WI38 (cell line): Measurements from ENCODE around the gene PYROXD2.

ENCODE experiments used
- H3K4me3 ChIP-seq: 2 replicates; pipeline ENCODE4 v1.5.1; 2011; ENCODE audit warnings: low read depth, mild to moderate bottlenecking, control low read depth, low read length
- TF ChIP-seq, protein P1 (sequence below): IDR thresholded peaks from 2 replicates; pipeline ENCODE4 v1.5.1; 2012; ENCODE audit warnings: low read depth, mild to moderate bottlenecking, control low read depth, low read length

The PYROXD2 gene

GRCh38 chr10:98433881-98434732 is 19.1 kb upstream of the PYROXD2 start:
- TF ChIP-seq, protein P1, sequence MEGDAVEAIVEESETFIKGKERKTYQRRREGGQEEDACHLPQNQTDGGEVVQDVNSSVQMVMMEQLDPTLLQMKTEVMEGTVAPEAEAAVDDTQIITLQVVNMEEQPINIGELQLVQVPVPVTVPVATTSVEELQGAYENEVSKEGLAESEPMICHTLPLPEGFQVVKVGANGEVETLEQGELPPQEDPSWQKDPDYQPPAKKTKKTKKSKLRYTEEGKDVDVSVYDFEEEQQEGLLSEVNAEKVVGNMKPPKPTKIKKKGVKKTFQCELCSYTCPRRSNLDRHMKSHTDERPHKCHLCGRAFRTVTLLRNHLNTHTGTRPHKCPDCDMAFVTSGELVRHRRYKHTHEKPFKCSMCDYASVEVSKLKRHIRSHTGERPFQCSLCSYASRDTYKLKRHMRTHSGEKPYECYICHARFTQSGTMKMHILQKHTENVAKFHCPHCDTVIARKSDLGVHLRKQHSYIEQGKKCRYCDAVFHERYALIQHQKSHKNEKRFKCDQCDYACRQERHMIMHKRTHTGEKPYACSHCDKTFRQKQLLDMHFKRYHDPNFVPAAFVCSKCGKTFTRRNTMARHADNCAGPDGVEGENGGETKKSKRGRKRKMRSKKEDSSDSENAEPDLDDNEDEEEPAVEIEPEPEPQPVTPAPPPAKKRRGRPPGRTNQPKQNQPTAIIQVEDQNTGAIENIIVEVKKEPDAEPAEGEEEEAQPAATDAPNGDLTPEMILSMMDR = no peak
- H3K4me3 ChIP-seq = no peak overlapping the region

DNA sequence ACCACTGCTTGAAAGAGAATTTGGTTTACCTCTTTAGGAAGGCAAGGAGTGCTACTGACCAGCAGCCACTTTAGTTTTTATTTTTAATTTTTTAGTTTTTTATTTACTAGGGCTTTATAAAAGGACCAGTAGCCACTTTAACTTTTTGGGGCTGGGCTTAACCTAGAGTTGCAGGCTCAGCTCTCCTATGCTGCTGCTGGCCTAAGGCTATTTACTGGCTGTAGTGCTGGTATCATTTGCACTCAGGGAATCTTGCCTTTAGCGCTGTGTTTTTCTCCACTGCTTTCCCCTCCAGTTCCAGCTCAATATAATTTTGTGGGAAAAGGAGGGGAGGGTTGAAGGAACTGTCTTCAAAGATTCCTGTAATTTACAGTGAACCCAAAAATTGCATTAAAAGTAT is 18.4 kb upstream of the PYROXD2 start:
- TF ChIP-seq, protein P1 = no peak
- H3K4me3 ChIP-seq = no peak overlapping the region

DNA sequence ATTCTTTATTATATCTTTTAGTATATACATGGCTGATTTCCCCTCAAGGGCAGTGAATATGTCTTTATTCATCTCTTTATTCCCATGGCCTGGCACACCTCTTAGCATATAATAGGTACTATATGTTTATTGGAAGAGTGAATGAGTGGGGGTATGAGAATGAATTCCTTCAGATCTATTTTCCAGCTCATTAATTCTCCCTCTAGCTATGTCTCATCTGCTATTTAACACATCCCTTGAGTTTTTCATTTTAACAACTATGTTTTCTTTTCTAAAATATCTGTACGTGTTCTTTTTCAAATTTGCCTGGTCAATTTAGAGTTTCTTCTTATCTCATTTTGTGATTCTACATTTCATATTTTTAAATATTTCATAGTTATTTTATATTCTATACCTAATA is 17.3 kb upstream of the PYROXD2 start:
- TF ChIP-seq, protein P1 = no peak
- H3K4me3 ChIP-seq = no peak overlapping the region

- no peak overlapping the region for H3K4me3 ChIP-seq
- TF ChIP-seq, protein P1 = no peak
Observed at GRCh38 chr10:98431016-98431415, 16.0 kb upstream of the PYROXD2 start.

DNA sequence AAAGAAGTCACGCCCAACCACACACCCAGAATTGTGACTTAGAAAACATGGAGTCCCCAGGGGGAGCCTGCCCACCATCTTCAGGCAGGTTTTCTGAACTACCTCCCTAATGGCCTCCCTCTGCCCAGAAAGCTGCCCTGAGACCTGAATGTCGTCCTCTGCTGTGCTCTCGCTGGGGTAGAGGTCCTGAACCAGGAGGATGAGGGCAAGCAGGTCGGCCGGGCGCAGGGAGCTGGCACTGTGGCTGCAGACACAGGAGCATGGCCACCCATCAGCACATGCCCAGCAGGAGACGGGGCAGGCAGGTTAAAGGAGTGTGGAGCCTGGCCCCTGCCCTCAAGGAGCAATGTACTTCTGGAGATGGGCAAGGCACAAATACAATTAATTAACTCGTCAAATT is 15.4 kb upstream of the PYROXD2 start:
- H3K4me3 ChIP-seq = no peak overlapping the region
- TF ChIP-seq, protein P1 = no peak

- TF ChIP-seq, protein P1 = no peak
- H3K4me3 ChIP-seq = no peak overlapping the region
Observed at GRCh38 chr10:98429320-98430072, 14.5 kb upstream of the PYROXD2 start.

GRCh38 chr10:98427011-98427515 is 12.1 kb upstream of the PYROXD2 start:
- H3K4me3 ChIP-seq = no peak overlapping the region
- TF ChIP-seq, protein P1 = no peak
